Measurements from ENCODE around the gene NOXO1. TPM values are rescaled to one million over a fixed set of nuclear protein-coding genes. Genes with fewer than 3 reads are reported as not detected.
A peak's percentile ranks its signal among the peaks of the same experiment; 100 is the strongest.

The NOXO1 gene
- total and polyA plus RNA-seq, 9 of the 15 experiments (the other 6 are each of a cell fraction or from before 2014, with no cell fraction given), result not detected

- Histone ChIP-seq H3K4me2 (ENCODE audit: insufficient read depth, low read length) (peak overlapping the region; percentile 82), H3K36me3 (ENCODE audit: control insufficient read depth, insufficient read depth, low read length) (peaks cover 23% of the 10 kb centered on the region; the same call in 1 of the 3 replicates), H4K20me1 (replicated peaks; ENCODE audit: control insufficient read depth, insufficient read depth, low read length) (no peaks in the 10 kb centered on the region), H3K9ac (ENCODE audit: insufficient read depth in 1 of 2, low read depth in 2 of 2, low read length in 2 of 2) (peak overlapping the region; percentile 67 to 98), H3K9me1 (ENCODE audit: control insufficient read depth, insufficient read depth, low read length) (no peaks in the 10 kb centered on the region), H3K27ac (ENCODE audit: extremely low read depth, low read depth, low read length) (no peak overlapping the region; the same call in 2 of the 3 replicates), H3K27me3 (ENCODE audit: control insufficient read depth in 2 of 2, insufficient read depth in 2 of 2, low read length in 2 of 2) (no peaks in the 10 kb centered on the region), H3K79me2 (ENCODE audit: control insufficient read depth, insufficient read depth, low read length) (peaks cover 16% of the 10 kb centered on the region), H2AFZ (ENCODE audit: low read depth, low read length) (no peak overlapping the region), H3K9me3 (replicated peaks; ENCODE audit: control insufficient read depth, insufficient read depth, low read depth, low read length) (no peaks in the 10 kb centered on the region), H3K4me3 (peak overlapping the region; percentile 70; the same call in 1 of the 2 replicates), H3K4me1 (replicated peaks in 1 of 2; ENCODE audit: control insufficient read depth in 2 of 2, insufficient read depth in 2 of 2, low read length in 2 of 2) (peaks cover 10 to 73% of the 10 kb centered on the region in 2 experiments)
- intact Hi-C loops (cut with micrococcal nuclease) (no loop called here), in situ Hi-C loops (cut with MboI) (no loop called here)
- DNase-seq (ENCODE audit: extremely low read depth in 1 of 4, low spot score in 3 of 4), result no peak
- no TSS peak for BruUV-seq (replicated peaks)
- 86% methylated on average over 14 of the region's 14 CpGs for WGBS (ENCODE audit: insufficient coverage, low coverage, missing lambda C conversion rate)
- FAIRE-seq, result no peak
- no peak for ATAC-seq
- CTCF ChIA-PET (ENCODE audit: low intra/inter-chr PET ratio), result no interaction called here
- no peak for TF ChIP-seq PURB (CRISPR knock-in tag; IDR thresholded peaks at IDR 0.05; ENCODE audit: low read depth)
- TF ChIP-seq E2F1 (CRISPR knock-in tag; IDR thresholded peaks at IDR 0.05), result no peak
- TF ChIP-seq CREB3L1 (IDR thresholded peaks at IDR 0.05; ENCODE audit: borderline replicate concordance, low read depth), result no peak
- no peak for TF ChIP-seq WHSC1 (IDR thresholded peaks at IDR 0.05; ENCODE audit: low read length)
- no peak for TF ChIP-seq NFIC (IDR thresholded peaks at IDR 0.05)
- peak; percentile 46 for TF ChIP-seq RBFOX2 (IDR thresholded peaks at IDR 0.05; ENCODE audit: low read depth, low read length)
- POLR2A ChIA-PET, result interaction anchor here (0.7 to 10.2 kb wide), 5 partner anchors 9 to 20 kb away, joined by 3 to 103 read pairs (median 3); partner anchors contain the start of genes RNF151, RPS2 and TBL3
Observed at GRCh38 chr16:1985466-1986150, 4.3 kb upstream of the NOXO1 start.

All from K562 (cell line).